GM18867 (cell line): ENCODE data around the gene SMNDC1.
"Not testable (repeated sequence)": the region's sequence is repeated elsewhere in the genome, so short reads cannot be mapped to it uniquely, and the experiment has no call there.

Source experiments
- ATAC-seq: cut with Tn5 transposase; IDR thresholded peaks from one replicate; pipeline ENCODE4 v1.9.1; 2021; ENCODE audit warnings: mild to moderate bottlenecking, moderate library complexity; ENCODE audit not compliant: unreplicated experiment

SMNDC1 gene

GRCh38 chr10:110254467-110254866 lies 50.3 kb downstream of the SMNDC1 start:
- no peak for ATAC-seq

- ATAC-seq, result no peak
Measured at GRCh38 chr10:110252151-110252550, 52.6 kb downstream of the SMNDC1 start.

- ATAC-seq, result peak; percentile 83
Measured at GRCh38 chr10:110251392-110251791, 53.3 kb downstream of the SMNDC1 start.

- peak; percentile 67 for ATAC-seq
Measured at GRCh38 chr10:110249489-110249888, 55.2 kb downstream of the SMNDC1 start.

- ATAC-seq, result not testable (repeated sequence)
Measured at GRCh38 chr10:110247833-110248232, 56.9 kb downstream of the SMNDC1 start.

GRCh38 chr10:110244550-110244949 lies 60.2 kb downstream of the SMNDC1 start:
- ATAC-seq, result no peak

- no peak for ATAC-seq
Measured at GRCh38 chr10:110242511-110242910, 62.2 kb downstream of the SMNDC1 start.

- peak; percentile 45 for ATAC-seq
Measured at GRCh38 chr10:110241841-110242240, 62.9 kb downstream of the SMNDC1 start.

- ATAC-seq, result peak; percentile 79
Measured at GRCh38 chr10:110241407-110241806, 63.3 kb downstream of the SMNDC1 start.
